Measurements from ENCODE around the gene TACC2.

Gene TACC2

DNA sequence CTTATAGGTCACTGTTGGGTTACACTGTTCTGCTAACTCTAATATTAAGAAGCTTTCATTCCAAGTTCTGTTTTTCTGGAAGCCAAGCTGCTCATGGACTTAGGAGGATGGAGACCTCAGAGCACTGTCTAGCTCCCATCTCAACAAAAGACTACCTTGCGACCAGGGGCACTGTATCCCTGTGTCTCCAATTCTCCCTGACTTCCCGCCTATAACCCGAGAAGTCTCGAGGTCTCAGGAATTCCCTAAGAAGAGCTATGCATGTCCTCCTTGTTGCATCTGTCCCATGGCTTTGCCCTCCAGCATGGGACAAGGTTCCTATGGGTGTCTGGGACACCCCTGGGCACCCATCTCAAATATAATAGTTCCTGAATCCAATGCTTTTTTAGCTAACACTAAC is 313.4 kb downstream of the TACC2 start:
- no peak for DNase-seq

DNA sequence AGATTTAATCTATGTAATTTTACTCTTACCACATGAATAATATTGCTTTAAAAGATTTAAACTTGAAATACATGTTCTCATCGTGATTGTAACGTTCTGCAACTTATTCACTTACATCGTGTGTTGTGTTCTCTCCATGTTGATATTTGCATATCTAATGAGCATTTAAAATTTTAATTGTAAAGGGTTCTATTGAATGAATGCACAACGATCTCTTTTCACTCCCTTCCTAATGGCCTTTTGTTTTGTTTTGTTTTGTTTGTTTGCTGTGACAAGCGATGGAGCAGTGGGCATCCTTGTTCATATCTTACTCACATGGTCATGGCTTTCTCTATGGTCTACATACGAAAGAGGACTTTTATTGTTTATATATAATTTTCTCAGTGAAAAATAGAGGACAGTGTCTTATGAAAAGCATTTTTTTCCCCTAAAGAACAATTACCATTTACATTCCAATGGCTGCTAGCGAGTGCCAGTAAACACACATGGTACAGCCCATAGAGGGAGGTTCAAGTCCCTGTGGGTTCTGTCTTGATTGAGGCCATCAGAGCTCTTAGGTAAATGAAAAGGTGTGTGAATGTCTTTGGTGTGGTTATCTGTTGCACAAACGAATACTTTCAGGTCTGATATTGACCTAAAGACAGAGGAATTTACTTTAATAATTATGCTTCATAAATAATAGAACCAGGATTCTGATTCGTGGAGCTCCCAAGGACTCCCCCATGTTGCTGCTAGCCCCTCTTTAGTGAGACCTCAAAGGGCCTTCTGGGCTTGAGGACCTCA is 314.5 kb downstream of the TACC2 start:
- DNase-seq: no peak
